Vagina (tissue), 2 donors: Measurements from ENCODE around the gene FGF22. TPM values are rescaled to one million over a fixed set of nuclear protein-coding genes. Genes with fewer than 3 reads are reported as not detected.

Source experiments
- DNase-seq, 2 donors: peaks; one replicate each; pipeline ENCODE4 v3.0.0-alpha.2; 2017; ENCODE audit errors: extremely low spot score in 2 of 2
- H3K27ac ChIP-seq: fragments of 200-600 bp; sonication (generic); one replicate; pipeline ENCODE4 v1.5.1; 2019
- H3K27me3 ChIP-seq: fragments of 200-600 bp; sonication (generic); one replicate; pipeline ENCODE4 v1.5.1; 2019
- H3K36me3 ChIP-seq, 2 donors: fragments of 200-600 bp; sonication (generic); one replicate each; pipeline ENCODE4 v1.5.1; 2017 to 2019
- H3K4me1 ChIP-seq: fragments of 200-600 bp; sonication (generic); one replicate; pipeline ENCODE4 v1.5.1; 2019
- H3K4me3 ChIP-seq, 2 donors: fragments of 200-600 bp; sonication (generic); 1 replicate in 1 of 2; 2 replicates in 1 of 2; pipeline ENCODE4 v1.5.1; 2016 to 2019
- H3K9me3 ChIP-seq: fragments of 200-600 bp; sonication (generic); one replicate; pipeline ENCODE4 v1.5.1; 2019
- CTCF ChIP-seq, 3 experiments: fragments of 450-650 bp in 2 of 3; fragments of 200-600 bp in 1 of 3; sonication (generic) in 1 of 3; IDR thresholded peaks; one replicate each; pipeline ENCODE4 v1.5.1; 2017 to 2019; ENCODE audit warnings: antibody characterized with exemption in 3 of 3, mild to moderate bottlenecking in 2 of 3, moderate library complexity in 2 of 3
- POLR2A ChIP-seq, 2 donors: fragments of 450-650 bp; IDR thresholded peaks; one replicate each; pipeline ENCODE4 v1.6.1; 2017; ENCODE audit warnings: antibody characterized with exemption in 2 of 2, mild to moderate bottlenecking in 2 of 2, moderate library complexity in 2 of 2
- POLR2AphosphoS5 ChIP-seq, 2 donors: sonication (generic); formaldehyde crosslinking; IDR thresholded peaks; one replicate each; pipeline ENCODE4 v1.9.0; 2017; ENCODE audit warnings: antibody characterized with exemption in 2 of 2, mild to moderate bottlenecking in 2 of 2, low read depth in 1 of 2; ENCODE audit not compliant: insufficient read depth in 1 of 2
- intact Hi-C: fragments of 100-400 bp; cut with DNase I; formaldehyde crosslinking; loops from one replicate; pipeline ENCODE4 v1.15.1; 2023
- total RNA-seq: library from RNA; depleted of rRNA; stranded (reverse); fragments of >200 nt; gene quantifications from one replicate; pipeline ENCODE4 v1.2.3, GENCODE V29; 2016

Gene FGF22
- total RNA-seq, 1 donor from 2014 or later: not detected

GRCh38 chr19:678791-679388 lies 39.2 kb downstream of the FGF22 start:
- Histone ChIP-seq H3K4me1 (peaks cover 41% of the 10 kb centered on the region), H3K36me3 (no peaks in the 10 kb centered on the region), H3K4me3 (peak overlapping the region; percentile 72 to 95), H3K27ac (peak overlapping the region; percentile 99), H3K27me3 (no peaks in the 10 kb centered on the region), H3K9me3 (no peaks in the 10 kb centered on the region)
- TF ChIP-seq POLR2A (IDR thresholded peaks at IDR 0.05) (no peak), POLR2AphosphoS5 (IDR thresholded peaks at IDR 0.05; ENCODE audit: insufficient read depth in 1 of 2, low read depth in 1 of 2) (no peak), CTCF (IDR thresholded peaks at IDR 0.05) (no peak)
- DNase-seq: no peak
- intact Hi-C loops: no loop called here

- H3K27me3 ChIP-seq: no peaks in the 10 kb centered on the region
- intact Hi-C loops: no loop called here
- peak overlapping the region; percentile 72 to 95 for H3K4me3 ChIP-seq
- TF ChIP-seq POLR2A (IDR thresholded peaks at IDR 0.05) (no peak), POLR2AphosphoS5 (IDR thresholded peaks at IDR 0.05; ENCODE audit: insufficient read depth in 1 of 2, low read depth in 1 of 2) (peak in 1 of 2 donors; percentile 74)
- H3K9me3 ChIP-seq: no peaks in the 10 kb centered on the region
- peaks cover 41% of the 10 kb centered on the region for H3K4me1 ChIP-seq
- H3K36me3 ChIP-seq: no peaks in the 10 kb centered on the region
- DNase-seq: peak in 1 of 2 donors; percentile 91
- H3K27ac ChIP-seq: peak overlapping the region; percentile 99
Measured at GRCh38 chr19:679418-680286, 40.0 kb downstream of the FGF22 start.

- peak; percentile 99 for DNase-seq
- intact Hi-C loops: no loop called here
- peak overlapping the region; percentile 72 to 95 for H3K4me3 ChIP-seq
- H3K36me3 ChIP-seq: no peaks in the 10 kb centered on the region
- H3K9me3 ChIP-seq: no peaks in the 10 kb centered on the region
- peak overlapping the region; percentile 99 for H3K27ac ChIP-seq
- TF ChIP-seq POLR2A (IDR thresholded peaks at IDR 0.05) (peak in 1 of 2 donors; percentile 95), CTCF (IDR thresholded peaks at IDR 0.05) (peak in 2 of 3 experiments; percentile 16 to 25), POLR2AphosphoS5 (IDR thresholded peaks at IDR 0.05; ENCODE audit: insufficient read depth in 1 of 2, low read depth in 1 of 2) (peak; percentile 58 to 69)
- H3K27me3 ChIP-seq: no peaks in the 10 kb centered on the region
- H3K4me1 ChIP-seq: peaks cover 37% of the 10 kb centered on the region
Measured at GRCh38 chr19:680287-681028, 40.8 kb downstream of the FGF22 start.

- no peak for DNase-seq
- H3K27ac ChIP-seq: peak overlapping the region; percentile 99
- H3K27me3 ChIP-seq: no peaks in the 10 kb centered on the region
- TF ChIP-seq POLR2A (IDR thresholded peaks at IDR 0.05) (no peak), POLR2AphosphoS5 (IDR thresholded peaks at IDR 0.05; ENCODE audit: insufficient read depth in 1 of 2, low read depth in 1 of 2) (no peak), CTCF (IDR thresholded peaks at IDR 0.05) (no peak)
- H3K9me3 ChIP-seq: no peaks in the 10 kb centered on the region
- intact Hi-C loops: no loop called here
- peaks cover 32% of the 10 kb centered on the region for H3K4me1 ChIP-seq
- H3K36me3 ChIP-seq: no peaks in the 10 kb centered on the region
- H3K4me3 ChIP-seq: peak overlapping the region; percentile 72 to 95
Measured at GRCh38 chr19:681029-682019, 41.6 kb downstream of the FGF22 start.
